SU-DHL-6 (cell line): ENCODE results near the gene NRP2.

Experiments
- H2AFZ ChIP-seq: fragments of 200-600 bp; sonication (generic); 2 replicates; pipeline ENCODE4 v1.6.1; 2014; ENCODE audit warnings: low read depth, mild to moderate bottlenecking, moderate library complexity, mixed read lengths, antibody characterized with exemption, low read length; ENCODE audit not compliant: severe bottlenecking
- H3F3A ChIP-seq: fragments of 200-600 bp; shearing (Covaris generic); 2 replicates; pipeline ENCODE4 v1.6.0; 2016; ENCODE audit warnings: antibody characterized with exemption, mild to moderate bottlenecking; ENCODE audit not compliant: insufficient read depth
- H3K27ac ChIP-seq: fragments of 200-600 bp; sonication (generic); 2 replicates; pipeline ENCODE4 v1.5.1; 2016; ENCODE audit warnings: low read depth, mild to moderate bottlenecking, low read length, moderate library complexity, mixed read lengths
- H3K27me3 ChIP-seq: fragments of 200-600 bp; sonication (generic), shearing (Covaris generic); 2 replicates; pipeline ENCODE4 v1.6.0; 2014; ENCODE audit warnings: mild to moderate bottlenecking, low read length
- H3K36me3 ChIP-seq: fragments of 200-600 bp; sonication (generic); 2 replicates; pipeline ENCODE4 v1.6.1; 2014; ENCODE audit warnings: mild to moderate bottlenecking, low read length, mixed read lengths
- H3K4me2 ChIP-seq: fragments of 300-600, 200-600 bp; shearing (Covaris generic), sonication (generic); 2 replicates; pipeline ENCODE4 v1.6.0; 2014; ENCODE audit warnings: low read length, low read depth, mild to moderate bottlenecking; ENCODE audit not compliant: poor library complexity, severe bottlenecking
- H3K4me3 ChIP-seq: fragments of 200-600 bp; sonication (generic); 2 replicates; pipeline ENCODE4 v1.5.1; 2014; ENCODE audit warnings: antibody characterized with exemption, low read length, mild to moderate bottlenecking, mixed read lengths; ENCODE audit not compliant: insufficient read depth, poor library complexity, severe bottlenecking
- H3K79me2 ChIP-seq: fragments of 200-600 bp; sonication (generic); 2 replicates; pipeline ENCODE4 v1.6.1; 2014; ENCODE audit warnings: mild to moderate bottlenecking, low read length, moderate library complexity; ENCODE audit not compliant: insufficient read depth
- H3K9ac ChIP-seq: fragments of 200-600 bp; sonication (generic); 2 replicates; pipeline ENCODE4 v1.7.0; 2014; ENCODE audit warnings: mild to moderate bottlenecking, low read length
- H3K9me2 ChIP-seq: fragments of 200-600 bp; sonication (generic); replicated peaks from 2 replicates; pipeline ENCODE4 v1.6.1; 2014; ENCODE audit warnings: low read length; ENCODE audit not compliant: insufficient read depth
- H3K9me3 ChIP-seq: fragments of 200-600 bp; sonication (generic); 2 replicates; pipeline ENCODE4 v1.6.1; 2014; ENCODE audit warnings: low read length, mixed read lengths; ENCODE audit not compliant: insufficient read depth
- H4K20me1 ChIP-seq: fragments of 200-600 bp; sonication (generic); 2 replicates; pipeline ENCODE4 v1.6.1; 2014; ENCODE audit warnings: low read depth, mild to moderate bottlenecking, antibody characterized with exemption, low read length, moderate library complexity, mixed read lengths
- CTCF ChIP-seq: fragments of 200-600 bp; sonication (generic); IDR thresholded peaks from one replicate; pipeline ENCODE4 v1.5.1; 2017; ENCODE audit warnings: antibody characterized with exemption, mild to moderate bottlenecking, low read length, moderate library complexity; ENCODE audit not compliant: insufficient read depth, poor library complexity, severe bottlenecking
- EZH2phosphoT487 ChIP-seq: fragments of 200-600 bp; sonication (generic), shearing (Covaris generic); conservative IDR thresholded peaks from 2 replicates; pipeline ENCODE4 v1.6.1; 2018; ENCODE audit warnings: mild to moderate bottlenecking, antibody characterized with exemption, low read length, moderate library complexity, mixed read lengths

NRP2 gene

DNA sequence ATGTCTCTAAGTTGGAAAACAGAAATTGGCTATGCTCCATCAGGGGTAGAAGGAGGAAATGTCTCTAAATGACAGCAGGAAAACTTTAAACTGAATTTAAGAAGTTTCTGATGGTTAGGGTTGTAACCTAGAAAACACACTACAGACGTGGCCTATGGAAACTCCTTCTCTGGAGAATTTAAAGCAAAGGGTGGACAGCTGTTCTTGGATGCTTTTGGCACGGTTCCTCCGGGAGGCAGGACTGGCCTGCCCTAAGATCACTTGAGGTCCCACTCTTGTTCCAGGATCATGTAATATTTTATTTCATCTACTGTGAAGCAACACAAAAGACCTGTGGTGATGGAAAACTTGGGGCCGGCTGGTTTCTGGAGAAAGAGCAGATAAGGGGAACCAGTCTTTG, 77.0 kb downstream of the NRP2 start:
- no peaks in the 10 kb centered on the region for H3K27me3 ChIP-seq
- no peak overlapping the region for H3K4me3 ChIP-seq
- H4K20me1 ChIP-seq = no peaks in the 10 kb centered on the region
- no peak overlapping the region for H3K9ac ChIP-seq
- no peak overlapping the region for H2AFZ ChIP-seq
- no peaks in the 10 kb centered on the region for H3K36me3 ChIP-seq
- no peak overlapping the region for H3K27ac ChIP-seq
- no peaks in the 10 kb centered on the region for H3K9me2 ChIP-seq
- H3K4me2 ChIP-seq = no peak overlapping the region
- H3F3A ChIP-seq = no peaks in the 10 kb centered on the region
- H3K79me2 ChIP-seq = no peaks in the 10 kb centered on the region
- TF ChIP-seq EZH2phosphoT487 = no peak
- TF ChIP-seq CTCF = no peak
- no peaks in the 10 kb centered on the region for H3K9me3 ChIP-seq

DNA sequence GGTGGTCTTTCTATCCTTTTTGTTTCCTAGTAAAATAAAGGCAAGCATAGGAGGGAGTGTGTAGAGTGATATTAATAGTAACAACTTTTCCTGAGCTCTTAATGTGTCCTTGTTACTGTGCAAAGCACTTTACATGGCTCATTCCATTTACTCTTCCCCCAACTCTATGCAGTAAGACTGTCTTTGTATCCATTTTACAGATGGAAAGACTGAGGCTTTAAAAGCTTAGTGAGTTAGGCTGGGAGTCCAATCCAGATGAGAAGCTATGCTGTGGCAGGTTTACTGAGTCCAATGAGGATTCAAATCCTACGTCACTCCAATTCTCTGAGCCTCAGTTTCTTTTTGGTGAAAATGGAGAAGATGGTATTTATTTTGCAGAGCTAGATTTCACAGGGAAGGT, 77.4 kb downstream of the NRP2 start:
- Histone ChIP-seq H4K20me1 (no peaks in the 10 kb centered on the region), H3K27me3 (no peaks in the 10 kb centered on the region), H3K4me3 (no peak overlapping the region), H3K9ac (no peak overlapping the region), H3F3A (no peaks in the 10 kb centered on the region), H3K9me2 (no peaks in the 10 kb centered on the region), H3K36me3 (no peaks in the 10 kb centered on the region), H2AFZ (no peak overlapping the region), H3K79me2 (no peaks in the 10 kb centered on the region), H3K4me2 (no peak overlapping the region), H3K9me3 (no peaks in the 10 kb centered on the region), H3K27ac (no peak overlapping the region)
- TF ChIP-seq CTCF (no peak), EZH2phosphoT487 (no peak)

- TF ChIP-seq EZH2phosphoT487 (no peak), CTCF (no peak)
- H3K27ac ChIP-seq = no peak overlapping the region
These were observed 77.9 kb downstream of the NRP2 start for GRCh38 chr2:205760157-205760556.

More at GRCh38 chr2:205760157-205760556, 77.9 kb downstream of the NRP2 start:
- no peak overlapping the region for H3K4me3 ChIP-seq
- H4K20me1 ChIP-seq = no peaks in the 10 kb centered on the region
- no peaks in the 10 kb centered on the region for H3K36me3 ChIP-seq
- H3F3A ChIP-seq = no peaks in the 10 kb centered on the region
- no peak overlapping the region for H3K4me2 ChIP-seq
- H3K9me3 ChIP-seq = no peaks in the 10 kb centered on the region
- H3K27me3 ChIP-seq = no peaks in the 10 kb centered on the region
- no peak overlapping the region for H3K9ac ChIP-seq
- H3K79me2 ChIP-seq = no peaks in the 10 kb centered on the region
- H2AFZ ChIP-seq = no peak overlapping the region
- no peaks in the 10 kb centered on the region for H3K9me2 ChIP-seq
